Lower lobe of right lung (tissue), 2 donors: ENCODE measurements around the gene TMEM245. TPM values are rescaled to one million over a fixed set of nuclear protein-coding genes. Genes with fewer than 3 reads are reported as not detected.

ENCODE experiments used
- ATAC-seq, 2 donors: fragments of 200-7000 bp; cut with Tn5 transposase; one replicate each; pipeline ENCODE4 v1.9.1; 2020 to 2022; ENCODE audit warnings: mild to moderate bottlenecking in 2 of 2, moderate library complexity in 2 of 2
- DNase-seq: peaks from one replicate; pipeline ENCODE4 v3.0.0-alpha.2; 2020
- H3K27ac ChIP-seq: fragments of 200-600 bp; one replicate; pipeline ENCODE4 v1.8.0; 2022
- H3K27me3 ChIP-seq: fragments of 200-600 bp; one replicate; pipeline ENCODE4 v1.8.0; 2022; ENCODE audit warnings: low read depth
- H3K36me3 ChIP-seq: fragments of 200-600 bp; one replicate; pipeline ENCODE4 v1.8.0; 2022; ENCODE audit warnings: mild to moderate bottlenecking
- H3K4me1 ChIP-seq: fragments of 200-600 bp; one replicate; pipeline ENCODE4 v1.8.0; 2022
- H3K4me3 ChIP-seq: fragments of 200-600 bp; one replicate; pipeline ENCODE4 v1.8.0; 2022; ENCODE audit warnings: mild to moderate bottlenecking
- H3K9me3 ChIP-seq: fragments of 200-600 bp; one replicate; pipeline ENCODE4 v1.8.0; 2022
- CTCF ChIP-seq: fragments of 200-600 bp; IDR thresholded peaks from one replicate; pipeline ENCODE4 v1.8.0; 2022; ENCODE audit warnings: antibody characterized with exemption, mild to moderate bottlenecking
- intact Hi-C: fragments of 100-400 bp; cut with DNase I; formaldehyde crosslinking; loops from one replicate; pipeline ENCODE4 v1.11.0; 2022
- total RNA-seq: library from RNA; stranded (reverse); fragmentation: NEBNext Ultra II Directional; extraction: Animal tissue kit (Norgen Biotek cat#: 25700); gene quantifications from one replicate; pipeline ENCODE4 v1.2.1, GENCODE V29; 2021
- donor health status: DM: no; HTN: yes; CAD: no; lungs with severe emphysema.

The TMEM245 gene
- total RNA-seq, 1 donor from 2014 or later: 85.7 TPM

- no peak for DNase-seq
- ATAC-seq: peak in 1 of 2 donors; percentile 71
- Histone ChIP-seq H3K4me3 (no peak overlapping the region), H3K9me3 (no peaks in the 10 kb centered on the region), H3K27ac (peak overlapping the region; percentile 71), H3K27me3 (no peaks in the 10 kb centered on the region), H3K36me3 (peaks cover 6% of the 10 kb centered on the region), H3K4me1 (peaks cover 84% of the 10 kb centered on the region)
- no peak for TF ChIP-seq CTCF
- intact Hi-C loops: no loop called here
Observed at GRCh38 chr9:109110329-109111021, 9.3 kb downstream of the TMEM245 start.

DNA sequence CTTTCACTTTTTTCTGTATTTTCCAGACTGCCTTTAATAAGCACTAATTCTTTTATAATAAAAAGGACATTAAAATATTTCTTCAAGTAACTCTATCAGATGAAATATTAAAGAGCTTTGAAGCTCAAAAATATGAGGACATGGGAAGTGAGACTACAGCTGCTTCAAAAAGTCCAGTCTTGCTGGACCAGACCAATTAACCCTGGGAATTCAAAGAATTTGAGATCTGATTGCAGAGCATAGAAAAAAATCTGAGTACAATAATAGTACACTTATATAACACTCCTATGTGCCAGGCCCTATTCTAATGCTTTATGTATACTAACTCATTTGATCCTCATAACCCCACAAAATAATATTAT lies 9.8 kb downstream of the TMEM245 start:
- no peaks in the 10 kb centered on the region for H3K9me3 ChIP-seq
- no peak for TF ChIP-seq CTCF
- intact Hi-C loops: no loop called here
- peak overlapping the region; percentile 71 for H3K27ac ChIP-seq
- no peaks in the 10 kb centered on the region for H3K27me3 ChIP-seq
- ATAC-seq (peak; percentile 35 to 42), DNase-seq (no peak)
- peaks cover 11% of the 10 kb centered on the region for H3K36me3 ChIP-seq
- H3K4me3 ChIP-seq: no peak overlapping the region
- peaks cover 79% of the 10 kb centered on the region for H3K4me1 ChIP-seq

DNA sequence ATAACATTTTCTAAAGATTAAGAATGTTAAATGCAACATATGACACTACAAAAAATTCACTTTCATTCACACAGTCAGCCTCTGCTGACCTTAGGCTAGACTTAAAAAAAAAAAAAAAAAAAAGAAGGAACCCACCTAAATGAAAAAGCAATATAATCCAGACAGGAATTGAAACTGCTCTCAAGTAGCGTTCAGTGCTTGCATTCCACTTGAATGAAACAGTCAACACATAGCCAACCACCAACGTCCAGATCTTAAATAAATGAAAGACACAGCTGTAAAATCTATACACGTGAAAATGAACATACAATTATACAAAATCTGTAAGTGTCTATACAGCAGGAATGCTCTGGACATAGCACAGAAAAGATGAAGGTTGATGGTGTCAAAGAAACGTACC lies 11.4 kb downstream of the TMEM245 start:
- Histone ChIP-seq H3K4me3 (no peak overlapping the region), H3K36me3 (peaks cover 23% of the 10 kb centered on the region), H3K9me3 (no peaks in the 10 kb centered on the region), H3K27ac (peak overlapping the region; percentile 71), H3K4me1 (peaks cover 64% of the 10 kb centered on the region), H3K27me3 (no peaks in the 10 kb centered on the region)
- ATAC-seq: peak in 1 of 2 donors; percentile 65
- no peak for TF ChIP-seq CTCF
- DNase-seq: no peak
- intact Hi-C loops: no loop called here

DNA sequence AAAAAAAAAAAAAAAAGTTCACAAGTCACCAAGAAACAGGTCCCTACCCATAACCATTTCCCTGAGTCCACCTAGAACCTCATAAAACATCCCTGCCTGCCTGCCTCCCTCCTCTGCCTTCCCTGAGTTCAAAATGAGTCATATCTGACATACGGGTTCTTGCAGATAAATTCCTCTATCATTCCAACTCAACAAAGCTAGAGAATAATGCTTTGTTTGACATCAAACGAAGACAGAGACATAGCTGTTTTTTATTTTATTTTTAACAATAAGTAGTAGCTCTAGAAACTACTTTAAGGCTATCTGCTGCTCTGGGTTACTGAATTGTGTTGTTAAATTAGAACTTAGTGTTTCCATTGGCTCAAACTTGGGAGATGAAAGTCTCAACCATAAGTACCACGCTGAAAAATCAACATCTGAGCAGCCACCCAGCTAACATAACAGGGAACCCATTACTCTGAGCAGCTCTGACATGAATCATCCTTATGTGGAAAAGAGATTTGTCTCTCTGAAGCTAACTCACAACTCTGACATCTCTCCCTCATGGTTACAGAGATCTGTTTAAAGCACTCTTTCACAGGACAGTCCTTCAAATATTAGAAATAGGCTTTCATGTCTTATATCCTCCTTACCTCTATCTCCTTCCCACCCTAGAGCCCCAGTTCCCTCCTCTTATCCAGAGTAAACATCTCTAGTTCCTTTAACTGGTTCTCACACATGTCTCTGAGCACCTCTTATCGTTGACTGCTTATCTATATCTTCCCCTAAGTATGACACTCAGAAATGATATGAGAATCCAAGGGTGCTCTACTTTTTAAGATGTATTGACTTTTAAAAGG lies 12.1 kb downstream of the TMEM245 start:
- peaks cover 57% of the 10 kb centered on the region for H3K4me1 ChIP-seq
- ATAC-seq: peak; percentile 39 to 59
- peaks cover 23% of the 10 kb centered on the region for H3K36me3 ChIP-seq

GRCh38 chr9:109101810-109102209 lies 17.9 kb downstream of the TMEM245 start:
- Histone ChIP-seq H3K4me3 (no peak overlapping the region), H3K4me1 (peaks cover 59% of the 10 kb centered on the region)
- ATAC-seq: peak in 1 of 2 donors; percentile 72

More for the DNA sequence above, 12.1 kb downstream of the TMEM245 start:
- Histone ChIP-seq H3K27me3 (no peaks in the 10 kb centered on the region), H3K27ac (peak overlapping the region; percentile 6), H3K4me3 (no peak overlapping the region), H3K9me3 (no peaks in the 10 kb centered on the region)
- intact Hi-C loops: no loop called here
- TF ChIP-seq CTCF: no peak
- DNase-seq: no peak

More at GRCh38 chr9:109101810-109102209, 17.9 kb downstream of the TMEM245 start:
- intact Hi-C loops: no loop called here
- no peak for DNase-seq
- no peaks in the 10 kb centered on the region for H3K9me3 ChIP-seq
- H3K36me3 ChIP-seq: peaks cover 23% of the 10 kb centered on the region
- H3K27ac ChIP-seq: peak overlapping the region; percentile 22
- no peaks in the 10 kb centered on the region for H3K27me3 ChIP-seq
- no peak for TF ChIP-seq CTCF
